ENCODE results near the gene DNLZ.
"Not testable (repeated sequence)": the region's sequence is repeated elsewhere in the genome, so short reads cannot be mapped to it uniquely, and the experiment has no call there.

Gene DNLZ

DNA sequence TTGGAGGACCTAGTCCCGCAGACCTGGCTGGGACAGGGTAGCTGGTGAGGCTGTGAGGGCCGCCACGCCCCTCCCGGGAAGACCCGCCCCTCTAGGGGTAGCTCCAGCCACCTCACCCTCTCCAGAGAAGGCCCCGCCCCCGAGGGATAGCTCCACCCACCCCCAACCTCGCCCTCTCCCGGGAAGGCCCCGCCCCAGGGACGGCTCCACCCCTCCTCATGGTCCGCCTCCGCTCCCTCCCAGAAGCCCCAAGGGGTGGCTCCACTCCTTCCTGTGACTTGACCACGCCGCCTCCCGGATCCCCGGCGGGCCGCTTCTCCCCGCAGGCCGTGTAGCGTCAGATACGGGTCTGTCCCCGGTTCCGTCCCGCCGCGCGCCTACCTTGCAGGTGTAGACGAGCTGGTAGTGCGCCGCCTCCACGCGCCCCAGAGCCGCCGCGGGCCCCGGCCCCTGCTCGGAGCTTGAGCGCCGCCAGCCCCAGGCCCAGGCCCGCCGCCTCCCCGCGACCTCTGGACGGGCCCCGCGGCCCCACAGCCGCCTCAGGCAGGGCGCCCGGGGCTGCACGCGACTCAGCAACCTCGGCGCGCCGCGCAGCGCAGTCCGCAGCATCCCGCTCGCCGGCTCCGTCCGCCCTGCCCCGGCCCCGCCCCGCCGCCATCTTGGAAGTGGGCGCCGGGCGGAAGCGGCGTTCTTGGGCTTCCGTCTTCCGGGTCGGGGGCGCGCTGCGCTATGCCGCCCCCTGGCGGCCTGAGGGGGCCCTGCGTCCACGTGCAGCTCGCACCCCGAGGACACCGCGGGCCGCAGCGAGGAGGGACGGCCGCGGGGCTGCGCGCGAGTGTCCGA lies at the start of gene DNLZ:
Gene DNLZ, minus strand, starts transcription at position 639 of the 843 bp plus-strand sequence. Its CDS starts 30 bp downstream, at position 609.
- peak; percentile 93 for DNase-seq (ENCODE audit: low read depth)

DNA sequence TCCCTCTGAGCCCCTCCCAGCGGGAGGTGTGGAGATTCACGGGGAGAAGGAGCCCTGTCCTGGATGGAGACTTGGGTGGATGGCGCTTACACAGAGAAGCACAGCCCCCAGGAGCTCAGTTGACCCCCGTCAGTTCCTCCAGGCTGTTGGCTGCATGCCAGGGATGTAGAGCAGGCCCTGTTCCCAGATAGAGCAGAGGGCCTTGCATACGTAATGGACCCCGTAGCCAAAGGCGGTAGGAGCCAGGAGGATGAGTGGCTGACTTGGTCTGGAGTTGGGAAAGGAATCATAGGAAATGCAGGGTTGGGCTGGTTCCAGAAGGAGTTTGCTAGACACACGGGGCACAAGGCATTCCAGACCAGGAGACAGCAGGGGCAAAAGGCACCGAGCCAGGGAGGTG lies 49.4 kb upstream of the DNLZ start:
- no peak for DNase-seq (ENCODE audit: low read depth)

DNA sequence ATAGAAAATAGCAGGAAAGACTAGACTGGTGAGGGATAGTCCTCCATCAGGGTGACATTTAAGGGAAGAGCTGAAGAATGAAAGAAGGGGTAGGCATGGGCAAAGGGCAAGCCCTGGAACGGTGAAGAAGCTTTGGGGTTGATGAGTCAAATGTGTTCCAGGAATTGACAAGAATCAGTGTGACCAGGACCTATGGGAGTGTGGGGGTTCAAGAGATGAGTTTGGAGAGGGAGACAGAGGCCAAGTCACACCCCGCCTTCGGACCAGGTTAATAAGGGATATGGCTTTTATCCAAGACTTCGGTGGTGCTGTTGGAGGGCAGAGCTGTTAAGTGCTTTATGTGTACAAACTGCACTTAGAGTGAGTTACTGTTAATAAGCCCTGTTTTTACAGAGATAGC lies 47.8 kb upstream of the DNLZ start:
- no peak for DNase-seq (ENCODE audit: low read depth)

- DNase-seq (ENCODE audit: low read depth): peak; percentile 95
These were observed 47.1 kb upstream of the DNLZ start, which contains the start of the genes ENTR1 and PMPCA for GRCh38 chr9:136410500-136411287. Gene ENTR1, minus strand, starts transcription at chr9:136410614. Its CDS starts 217 bp downstream, at chr9:136410397. Gene PMPCA, plus strand, starts transcription at chr9:136410658. Its CDS starts 11 bp downstream, at chr9:136410669.

GRCh38 chr9:136409557-136410455 lies 46.3 kb upstream of the DNLZ start:
- DNase-seq (ENCODE audit: low read depth): no peak

DNA sequence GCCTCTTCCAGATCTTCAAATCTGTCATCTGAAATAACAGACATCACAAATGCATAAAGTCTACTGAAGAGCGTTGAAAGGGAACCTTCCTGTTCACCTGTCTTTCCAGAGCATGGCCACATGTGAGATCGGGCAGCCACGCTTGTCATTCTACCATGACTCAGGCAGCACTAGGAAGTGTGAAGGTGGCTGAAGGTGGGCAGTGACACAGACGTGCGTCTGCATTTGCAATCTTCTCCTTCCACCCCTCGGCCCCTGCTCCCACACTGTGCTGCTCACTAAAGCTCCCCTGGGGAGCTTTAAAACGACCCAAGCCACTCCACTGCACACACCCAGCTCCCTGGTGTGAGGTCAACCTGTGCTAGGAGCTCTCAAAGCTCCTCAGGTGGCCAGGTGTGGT lies 44.4 kb upstream of the DNLZ start:
- DNase-seq (ENCODE audit: low read depth): no peak

GRCh38 chr9:136407061-136407460 lies 43.5 kb upstream of the DNLZ start:
- not testable (repeated sequence) for DNase-seq (ENCODE audit: low read depth)

DNA sequence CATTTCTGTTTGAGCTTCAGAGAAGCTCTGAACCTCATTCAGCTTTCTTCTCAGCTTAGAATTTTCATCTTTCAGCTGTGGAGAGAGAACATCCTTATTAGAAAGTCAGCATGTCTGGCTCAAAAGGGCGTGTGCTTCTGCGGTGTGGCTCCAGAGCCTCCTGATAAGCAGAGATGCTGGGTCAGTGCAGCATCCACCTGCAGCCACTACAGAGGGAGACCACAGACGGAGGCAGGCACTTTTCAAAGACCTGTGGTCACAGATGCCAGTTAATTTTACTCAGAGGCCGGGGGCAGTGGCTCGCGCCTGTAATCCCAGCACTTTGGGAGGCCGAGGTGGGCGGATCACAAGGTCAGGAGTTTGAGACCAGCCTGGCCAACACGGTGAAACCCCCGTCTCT lies 42.4 kb upstream of the DNLZ start:
- not testable (repeated sequence) for DNase-seq (ENCODE audit: low read depth)

DNA sequence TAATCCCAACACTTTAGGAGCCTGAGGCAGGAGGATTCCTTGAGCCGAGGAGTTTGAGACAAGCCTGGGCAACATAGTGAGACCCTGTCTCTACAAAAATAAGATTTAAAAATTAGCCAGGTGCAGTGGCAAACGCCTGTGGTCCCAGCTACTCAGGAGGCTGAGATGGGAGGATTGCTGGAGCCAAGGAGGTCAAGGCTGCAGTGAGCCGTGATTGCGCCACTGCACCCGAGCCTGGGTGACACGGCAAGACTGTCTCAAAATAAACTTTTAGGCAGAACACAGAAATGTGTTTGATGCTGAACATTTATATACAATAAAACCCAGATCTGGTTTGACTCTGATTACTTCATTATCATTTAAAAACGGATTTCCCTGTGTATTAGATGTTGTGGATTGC lies 41.9 kb upstream of the DNLZ start:
- no peak for DNase-seq (ENCODE audit: low read depth)

GRCh38 chr9:136404801-136405136 lies 41.2 kb upstream of the DNLZ start:
- DNase-seq (ENCODE audit: low read depth): no peak

GRCh38 chr9:136403915-136404800 lies 40.6 kb upstream of the DNLZ start:
- DNase-seq (ENCODE audit: low read depth): no peak

DNA sequence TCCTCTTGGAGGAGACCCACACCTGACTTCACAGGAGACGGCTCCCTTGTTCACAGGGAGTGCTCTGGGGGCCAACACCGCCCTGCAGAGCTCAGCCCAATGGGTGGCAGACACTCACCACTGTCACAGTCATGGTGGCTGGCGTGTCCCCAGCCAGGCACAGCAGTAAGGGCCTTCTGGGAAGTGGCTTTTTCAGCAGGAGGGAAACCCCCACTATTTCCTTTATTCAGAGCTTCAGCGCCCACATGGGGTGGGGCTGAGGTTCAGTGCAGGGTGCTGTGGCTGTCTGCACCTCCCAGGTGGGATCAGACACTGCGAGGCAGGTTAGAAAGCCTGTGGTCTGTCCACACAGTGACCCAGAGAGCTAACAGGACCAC lies 40.0 kb upstream of the DNLZ start:
- peak; percentile 41 for DNase-seq (ENCODE audit: low read depth)

- DNase-seq (ENCODE audit: low read depth): no peak
These were observed 38.5 kb upstream of the DNLZ start for GRCh38 chr9:136402067-136402466.

DNA sequence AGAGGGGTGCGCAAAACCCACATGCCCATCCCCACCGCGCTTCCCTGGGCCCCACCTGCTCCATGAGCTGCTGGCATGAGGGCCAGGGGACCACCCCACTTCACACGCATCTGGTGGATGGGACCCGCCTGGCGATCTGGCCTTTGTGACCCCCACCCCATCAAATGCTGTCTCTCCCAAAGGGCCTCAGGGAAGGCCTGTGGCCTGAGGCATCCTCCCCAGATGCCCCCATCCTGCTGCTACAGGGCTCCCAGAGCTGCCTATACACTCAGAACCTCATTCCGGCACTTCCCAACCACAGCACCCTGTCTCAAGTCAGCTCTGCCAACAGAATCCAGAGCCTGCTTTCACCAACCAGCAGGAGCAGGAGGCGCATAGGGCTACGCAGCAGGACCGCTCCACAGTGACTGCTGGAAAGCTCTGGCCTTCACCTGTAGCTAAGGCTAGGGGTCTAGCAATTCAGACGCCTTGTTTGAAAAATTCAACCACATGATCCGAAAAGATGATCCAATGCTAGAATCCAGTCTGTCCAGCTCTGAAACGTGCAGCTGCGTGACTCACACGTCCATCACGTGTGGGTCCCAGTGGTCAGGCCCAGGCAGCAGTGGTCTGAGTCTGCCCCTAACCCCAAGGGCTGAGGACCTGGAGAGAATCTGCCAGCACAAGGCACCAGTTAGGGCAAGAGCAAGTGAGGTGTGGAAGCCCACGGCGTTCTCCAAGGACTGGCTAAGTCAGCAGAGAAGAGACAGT lies 37.8 kb upstream of the DNLZ start:
- DNase-seq (ENCODE audit: low read depth): no peak

- DNase-seq (ENCODE audit: low read depth): peak; percentile 63
These were observed 36.7 kb upstream of the DNLZ start, which contains the start of gene SNAPC4 for GRCh38 chr9:136400038-136400834. Gene SNAPC4, minus strand, starts transcription at chr9:136400170. Its CDS starts 1,742 bp downstream, at chr9:136398428.

DNA sequence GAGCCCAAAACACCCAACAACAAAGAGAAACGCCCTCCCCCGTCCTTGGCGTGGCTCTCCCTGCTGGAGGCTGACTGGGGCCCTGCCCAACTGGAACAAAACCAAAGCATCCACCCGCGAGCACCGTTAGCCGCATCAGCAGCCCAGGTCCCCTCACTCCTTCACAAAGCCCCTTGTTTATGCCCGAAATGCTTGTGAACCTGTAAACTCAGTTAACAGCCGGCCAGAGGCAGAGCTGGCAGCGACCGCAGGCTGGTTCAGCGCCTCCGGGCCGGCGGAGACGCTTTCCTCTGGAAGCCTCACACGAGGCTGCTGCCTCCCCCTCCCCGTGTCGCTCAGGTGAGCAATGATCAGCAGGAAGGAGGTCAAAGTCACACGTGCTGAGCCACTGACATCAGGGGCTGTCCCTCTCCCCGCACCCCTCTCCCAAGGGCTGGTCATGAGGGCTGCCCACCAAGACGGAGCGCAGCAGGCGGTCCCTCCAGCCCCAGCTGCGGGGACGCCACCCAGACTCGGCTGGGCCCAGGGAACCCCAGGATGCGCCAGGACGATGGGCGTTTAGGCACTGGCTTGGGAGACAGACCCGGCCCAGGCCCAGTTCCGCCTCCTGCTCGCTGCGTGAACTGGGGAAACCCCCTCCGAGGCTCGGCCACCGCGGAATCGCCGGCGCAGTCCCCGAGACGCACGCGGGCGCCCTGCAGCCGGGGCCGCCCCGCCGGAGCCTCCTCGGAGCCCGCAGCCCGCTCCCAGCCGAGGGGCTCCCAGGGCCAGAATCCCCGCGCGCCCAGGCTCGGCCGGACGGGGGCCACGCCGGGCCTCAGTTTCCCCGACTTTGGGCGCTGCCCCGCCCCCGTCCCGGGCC lies 35.9 kb upstream of the DNLZ start:
- DNase-seq (ENCODE audit: low read depth): no peak

GRCh38 chr9:136398286-136398685 lies 34.7 kb upstream of the DNLZ start:
- no peak for DNase-seq (ENCODE audit: low read depth)

DNA sequence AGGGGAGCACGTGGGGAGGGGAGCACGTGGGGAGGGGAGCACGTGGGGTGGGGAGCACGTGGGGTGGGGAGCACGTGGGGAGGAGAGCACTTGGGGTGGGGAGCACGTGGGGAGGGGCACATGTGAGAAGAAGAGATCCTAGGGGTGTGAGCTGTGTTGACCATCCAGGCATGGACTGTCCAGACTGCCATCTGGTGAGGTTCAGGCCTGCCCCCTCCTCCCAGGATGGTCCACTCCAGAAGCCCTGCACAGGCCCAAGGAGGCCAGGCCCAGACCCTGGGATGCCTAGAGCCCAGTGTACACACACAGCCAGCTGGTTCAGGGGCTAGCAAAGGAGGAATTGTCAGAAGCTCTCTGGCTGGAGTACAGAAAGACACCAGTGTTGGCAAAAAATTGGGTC lies 34.1 kb upstream of the DNLZ start:
- DNase-seq (ENCODE audit: low read depth): no peak

DNA sequence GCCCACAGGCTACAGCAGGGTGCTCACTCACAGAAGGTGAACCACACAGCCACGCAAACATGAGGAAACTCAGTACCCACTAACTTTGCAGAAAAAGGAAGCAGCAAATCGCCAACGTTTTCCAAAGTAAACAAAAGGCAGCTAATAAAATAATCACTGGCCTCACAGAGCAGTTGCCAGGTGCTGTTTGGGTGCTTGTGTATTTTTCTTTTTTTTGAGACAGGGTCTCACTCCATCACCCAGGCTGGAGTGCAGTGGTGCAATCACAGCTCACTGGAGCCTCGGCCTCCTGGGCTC lies 32.6 kb upstream of the DNLZ start:
- no peak for DNase-seq (ENCODE audit: low read depth)

All from stimulated activated CD8-positive, alpha-beta memory T cell treated with anti-CD3 and anti-CD28 coated beads, Interleukin-7, amount 100 ng/mL, for 24 hours (primary cell).